GM12878 (cell line): ENCODE results near the gene FOXO3. TPM values are rescaled to one million over a fixed set of nuclear protein-coding genes. Genes with fewer than 3 reads are reported as not detected.

Experiments used
- BRCA1 ChIP-seq: IDR thresholded peaks from 2 replicates; pipeline ENCODE4 v1.6.1; 2011; ENCODE audit warnings: low read depth, low read length, improper control_type of control experiment
- CBFB ChIP-seq: IDR thresholded peaks from 2 replicates; pipeline ENCODE4 v1.6.1; 2016; ENCODE audit warnings: antibody characterized with exemption, low read depth
- CHD2 ChIP-seq: IDR thresholded peaks from 2 replicates; pipeline ENCODE4 v1.6.1; 2011; ENCODE audit warnings: low read depth, low read length, improper control_type of control experiment, borderline replicate concordance
- CHD4 ChIP-seq: fragments of 200-600 bp; sonication (generic); IDR thresholded peaks from 2 replicates; pipeline ENCODE4 v1.6.1; 2016; ENCODE audit warnings: mild to moderate bottlenecking
- EED ChIP-seq: sonication (generic); IDR thresholded peaks from 2 replicates; pipeline ENCODE4 v1.6.1; 2016; ENCODE audit warnings: antibody characterized with exemption, low read depth
- EGR1 ChIP-seq, 2 experiments: IDR thresholded peaks; 1 replicate in 1 of 2; 2 replicates in 1 of 2; pipeline ENCODE4 v1.6.1; 2011 to 2012; ENCODE audit warnings: low read depth in 2 of 2, low read length in 2 of 2, borderline replicate concordance in 1 of 2, mild to moderate bottlenecking in 1 of 2, moderate library complexity in 1 of 2
- EP300 ChIP-seq, 2 experiments: fragments of 150-350 bp in 1 of 2; IDR thresholded peaks; 2 replicates each; pipeline ENCODE4 v1.6.1; 2011 to 2012; ENCODE audit warnings: low read depth in 2 of 2, low read length in 2 of 2, borderline replicate concordance in 1 of 2, improper control_type of control experiment in 1 of 2, inconsistent platforms in 1 of 2; ENCODE audit not compliant: control insufficient read depth in 1 of 2
- ESRRA ChIP-seq: IDR thresholded peaks from 2 replicates; pipeline ENCODE4 v1.6.1; 2012; ENCODE audit warnings: mild to moderate bottlenecking, low read length, improper control_type of control experiment
- MTA3 ChIP-seq: IDR thresholded peaks from 2 replicates; pipeline ENCODE4 v1.6.1; 2012; ENCODE audit warnings: low read length, inconsistent platforms, borderline replicate concordance
- MXI1 ChIP-seq: fragments of 150-350 bp; IDR thresholded peaks from 2 replicates; pipeline ENCODE4 v1.6.1; 2011; ENCODE audit warnings: low read depth, mild to moderate bottlenecking, inconsistent platforms, low read length, improper control_type of control experiment
- NR2C1 ChIP-seq: fragments of 450-650 bp; IDR thresholded peaks from 2 replicates; pipeline ENCODE4 v1.6.1; 2017; ENCODE audit warnings: antibody characterized with exemption, mild to moderate bottlenecking, moderate library complexity
- POLR2AphosphoS5 ChIP-seq: IDR thresholded peaks from 2 replicates; pipeline ENCODE4 v1.6.1; 2011; ENCODE audit warnings: mild to moderate bottlenecking, low read length, inconsistent platforms
- RB1 ChIP-seq: fragments of 450-650 bp; formaldehyde crosslinking; IDR thresholded peaks from 2 replicates; pipeline ENCODE4 v1.6.1; 2017; ENCODE audit warnings: mild to moderate bottlenecking, borderline replicate concordance
- RELA ChIP-seq: fragments of 450-650 bp; IDR thresholded peaks from 2 replicates; pipeline ENCODE4 v1.8.0; 2014; ENCODE audit warnings: borderline replicate concordance; ENCODE audit not compliant: partially characterized antibody
- RFX5 ChIP-seq: IDR thresholded peaks from 2 replicates; pipeline ENCODE4 v1.6.1; 2011; ENCODE audit warnings: low read depth, low read length, improper control_type of control experiment
- RUNX3 ChIP-seq: IDR thresholded peaks from 2 replicates; pipeline ENCODE4 v1.6.1; 2012; ENCODE audit warnings: low read length, inconsistent platforms
- SP1 ChIP-seq: IDR thresholded peaks from one replicate; pipeline ENCODE4 v1.6.1; 2011; ENCODE audit warnings: low read depth, low read length
- SRF ChIP-seq, 2 experiments: IDR thresholded peaks; 2 replicates each; pipeline ENCODE4 v1.6.1; 2011; ENCODE audit warnings: low read depth in 2 of 2, low read length in 2 of 2, mild to moderate bottlenecking in 1 of 2, moderate library complexity in 1 of 2
- polyA plus RNA-seq, 11 experiments: library from polyadenylated mRNA; depleted of rRNA in 4 of 11; unstranded in 6 of 11; stranded (reverse) in 5 of 11; fragments of >200 nt; fragmentation: Nextera tagmentation in 4 of 11; fragmentation: Illumina TruSeq in 1 of 11; extraction: Ambion mirVana in 4 of 11; extraction: Trizol in 1 of 11; gene quantifications; 1 replicate in 1 of 11; 2 replicates in 10 of 11; pipeline versions ENCODE4 v1.2.1 to v1.2.3, GENCODE V29; 2011 to 2016; ENCODE audit warnings: inconsistent platforms in 2 of 11, missing spikeins in 2 of 11, low read depth in 1 of 11
- total RNA-seq, 4 experiments: library from RNA; depleted of rRNA in 3 of 4; stranded (reverse); fragments of >200 nt in 3 of 4; fragmentation: Illumina TruSeq in 1 of 4; extraction: Trizol in 1 of 4; gene quantifications; 2 replicates each; pipeline versions ENCODE4 v1.2.1 to v1.2.3, GENCODE V29; 2013 to 2021
- TF ChIP-seq, protein P1 (sequence below): IDR thresholded peaks from 2 replicates; pipeline ENCODE4 v1.6.1; 2011; ENCODE audit warnings: borderline replicate concordance, low read depth, mild to moderate bottlenecking, moderate library complexity, mixed read lengths, low read length; ENCODE audit not compliant: insufficient read depth; ENCODE audit errors: extremely low read length
- TF ChIP-seq, protein P2 (sequence below): IDR thresholded peaks from 2 replicates; pipeline ENCODE4 v1.6.1; 2012; ENCODE audit warnings: mild to moderate bottlenecking, low read depth, low read length
- TF ChIP-seq, protein P3 (sequence below): fragments of 150-350 bp; IDR thresholded peaks from 2 replicates; pipeline ENCODE4 v1.6.1; 2014; ENCODE audit warnings: mild to moderate bottlenecking, low read depth, low read length
- TF ChIP-seq, protein P4 (sequence below): fragments of 450-650 bp; IDR thresholded peaks from 2 replicates; pipeline ENCODE4 v1.6.1; 2018; ENCODE audit warnings: borderline replicate concordance, mild to moderate bottlenecking; ENCODE audit not compliant: partially characterized antibody

FOXO3 gene
- total and polyA plus RNA-seq, 10 of the 15 experiments (the other 5 are each of a cell fraction or from before 2014, with no cell fraction given), result 0.82 to 4.5 (median 1.7) TPM

DNA sequence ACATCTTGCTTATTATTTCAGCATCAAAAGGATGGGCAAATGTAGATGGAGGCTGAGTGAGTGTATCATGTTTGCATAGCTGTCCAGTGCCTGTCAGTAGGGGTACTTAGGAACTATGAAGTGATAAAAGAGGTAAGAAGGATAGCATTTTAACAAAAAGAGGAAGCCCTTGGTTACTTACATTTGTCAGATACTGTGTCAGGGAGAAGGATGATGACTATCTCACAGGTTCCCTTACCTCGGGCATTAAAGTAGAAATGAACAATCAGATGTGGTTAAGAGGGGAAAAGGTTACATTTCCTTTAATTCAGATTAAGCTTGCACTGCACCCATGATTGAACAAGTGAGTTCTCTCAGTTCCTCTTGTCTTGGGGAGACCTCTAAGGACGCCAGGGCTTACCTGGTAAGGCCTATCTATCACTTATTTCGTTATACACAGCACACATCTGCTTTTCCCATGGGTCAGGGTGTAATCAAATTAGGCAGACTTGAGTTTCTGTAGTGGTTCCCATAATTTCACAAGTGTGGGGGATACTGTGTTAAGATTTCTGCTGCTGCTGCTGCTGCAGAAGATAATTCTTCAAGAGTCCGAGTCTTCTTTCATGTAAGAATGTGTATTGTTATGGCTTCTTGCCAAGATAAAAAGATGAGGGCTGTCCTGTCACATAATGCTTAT, 4.5 kb downstream of the FOXO3 start (continued):
- TF ChIP-seq, protein P1, sequence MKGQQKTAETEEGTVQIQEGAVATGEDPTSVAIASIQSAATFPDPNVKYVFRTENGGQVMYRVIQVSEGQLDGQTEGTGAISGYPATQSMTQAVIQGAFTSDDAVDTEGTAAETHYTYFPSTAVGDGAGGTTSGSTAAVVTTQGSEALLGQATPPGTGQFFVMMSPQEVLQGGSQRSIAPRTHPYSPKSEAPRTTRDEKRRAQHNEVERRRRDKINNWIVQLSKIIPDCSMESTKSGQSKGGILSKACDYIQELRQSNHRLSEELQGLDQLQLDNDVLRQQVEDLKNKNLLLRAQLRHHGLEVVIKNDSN, result no peak
- TF ChIP-seq MTA3 (no peak; the same call in 1 of the 2 replicates), CHD2 (peak; percentile 39; the same call in 1 of the 2 replicates), RELA (no peak), CBFB (peak; percentile 63; the same call in 1 of the 2 replicates), EED (peak; percentile 77), CHD4 (no peak), RUNX3 (peak; percentile 96), MXI1 (0 out of 2 replicates have a peak, but pooled peaks have one; percentile 64), EGR1 (IDR thresholded peaks at IDR 0.05; ENCODE audit: borderline replicate concordance in 1 of 2, low read depth in 2 of 2, low read length in 2 of 2) (no peak), SP1 (peak; percentile 51), POLR2AphosphoS5 (no peak), NR2C1 (no peak), SRF (IDR thresholded peaks at IDR 0.05; ENCODE audit: low read depth in 2 of 2, low read length in 2 of 2) (no peak), RB1 (no peak), EP300 (IDR thresholded peaks at IDR 0.05; ENCODE audit: borderline replicate concordance in 1 of 2, control insufficient read depth in 1 of 2, low read depth in 2 of 2, low read length in 2 of 2) (peak; percentile 80 to 91; a peak in 3 of 4 replicates), BRCA1 (no peak), RFX5 (no peak), ESRRA (no peak)
- TF ChIP-seq, protein P2, sequence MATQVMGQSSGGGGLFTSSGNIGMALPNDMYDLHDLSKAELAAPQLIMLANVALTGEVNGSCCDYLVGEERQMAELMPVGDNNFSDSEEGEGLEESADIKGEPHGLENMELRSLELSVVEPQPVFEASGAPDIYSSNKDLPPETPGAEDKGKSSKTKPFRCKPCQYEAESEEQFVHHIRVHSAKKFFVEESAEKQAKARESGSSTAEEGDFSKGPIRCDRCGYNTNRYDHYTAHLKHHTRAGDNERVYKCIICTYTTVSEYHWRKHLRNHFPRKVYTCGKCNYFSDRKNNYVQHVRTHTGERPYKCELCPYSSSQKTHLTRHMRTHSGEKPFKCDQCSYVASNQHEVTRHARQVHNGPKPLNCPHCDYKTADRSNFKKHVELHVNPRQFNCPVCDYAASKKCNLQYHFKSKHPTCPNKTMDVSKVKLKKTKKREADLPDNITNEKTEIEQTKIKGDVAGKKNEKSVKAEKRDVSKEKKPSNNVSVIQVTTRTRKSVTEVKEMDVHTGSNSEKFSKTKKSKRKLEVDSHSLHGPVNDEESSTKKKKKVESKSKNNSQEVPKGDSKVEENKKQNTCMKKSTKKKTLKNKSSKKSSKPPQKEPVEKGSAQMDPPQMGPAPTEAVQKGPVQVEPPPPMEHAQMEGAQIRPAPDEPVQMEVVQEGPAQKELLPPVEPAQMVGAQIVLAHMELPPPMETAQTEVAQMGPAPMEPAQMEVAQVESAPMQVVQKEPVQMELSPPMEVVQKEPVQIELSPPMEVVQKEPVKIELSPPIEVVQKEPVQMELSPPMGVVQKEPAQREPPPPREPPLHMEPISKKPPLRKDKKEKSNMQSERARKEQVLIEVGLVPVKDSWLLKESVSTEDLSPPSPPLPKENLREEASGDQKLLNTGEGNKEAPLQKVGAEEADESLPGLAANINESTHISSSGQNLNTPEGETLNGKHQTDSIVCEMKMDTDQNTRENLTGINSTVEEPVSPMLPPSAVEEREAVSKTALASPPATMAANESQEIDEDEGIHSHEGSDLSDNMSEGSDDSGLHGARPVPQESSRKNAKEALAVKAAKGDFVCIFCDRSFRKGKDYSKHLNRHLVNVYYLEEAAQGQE, result no peak
- TF ChIP-seq, protein P3, sequence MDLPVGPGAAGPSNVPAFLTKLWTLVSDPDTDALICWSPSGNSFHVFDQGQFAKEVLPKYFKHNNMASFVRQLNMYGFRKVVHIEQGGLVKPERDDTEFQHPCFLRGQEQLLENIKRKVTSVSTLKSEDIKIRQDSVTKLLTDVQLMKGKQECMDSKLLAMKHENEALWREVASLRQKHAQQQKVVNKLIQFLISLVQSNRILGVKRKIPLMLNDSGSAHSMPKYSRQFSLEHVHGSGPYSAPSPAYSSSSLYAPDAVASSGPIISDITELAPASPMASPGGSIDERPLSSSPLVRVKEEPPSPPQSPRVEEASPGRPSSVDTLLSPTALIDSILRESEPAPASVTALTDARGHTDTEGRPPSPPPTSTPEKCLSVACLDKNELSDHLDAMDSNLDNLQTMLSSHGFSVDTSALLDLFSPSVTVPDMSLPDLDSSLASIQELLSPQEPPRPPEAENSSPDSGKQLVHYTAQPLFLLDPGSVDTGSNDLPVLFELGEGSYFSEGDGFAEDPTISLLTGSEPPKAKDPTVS, result no peak
- TF ChIP-seq, protein P4, sequence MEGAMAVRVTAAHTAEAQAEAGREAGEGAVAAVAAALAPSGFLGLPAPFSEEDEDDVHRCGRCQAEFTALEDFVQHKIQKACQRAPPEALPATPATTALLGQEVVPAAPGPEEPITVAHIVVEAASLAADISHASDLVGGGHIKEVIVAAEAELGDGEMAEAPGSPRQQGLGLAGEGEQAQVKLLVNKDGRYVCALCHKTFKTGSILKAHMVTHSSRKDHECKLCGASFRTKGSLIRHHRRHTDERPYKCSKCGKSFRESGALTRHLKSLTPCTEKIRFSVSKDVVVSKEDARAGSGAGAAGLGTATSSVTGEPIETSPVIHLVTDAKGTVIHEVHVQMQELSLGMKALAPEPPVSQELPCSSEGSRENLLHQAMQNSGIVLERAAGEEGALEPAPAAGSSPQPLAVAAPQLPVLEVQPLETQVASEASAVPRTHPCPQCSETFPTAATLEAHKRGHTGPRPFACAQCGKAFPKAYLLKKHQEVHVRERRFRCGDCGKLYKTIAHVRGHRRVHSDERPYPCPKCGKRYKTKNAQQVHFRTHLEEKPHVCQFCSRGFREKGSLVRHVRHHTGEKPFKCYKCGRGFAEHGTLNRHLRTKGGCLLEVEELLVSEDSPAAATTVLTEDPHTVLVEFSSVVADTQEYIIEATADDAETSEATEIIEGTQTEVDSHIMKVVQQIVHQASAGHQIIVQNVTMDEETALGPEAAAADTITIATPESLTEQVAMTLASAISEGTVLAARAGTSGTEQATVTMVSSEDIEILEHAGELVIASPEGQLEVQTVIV, result no peak
